Measurements from ENCODE around the gene GABRG3. TPM values are rescaled to one million over a fixed set of nuclear protein-coding genes. Genes with fewer than 3 reads are reported as not detected.

GABRG3 gene
- total and polyA plus RNA-seq, 2 experiments from 2014 or later, result 0.10 to 1.4 TPM

DNA sequence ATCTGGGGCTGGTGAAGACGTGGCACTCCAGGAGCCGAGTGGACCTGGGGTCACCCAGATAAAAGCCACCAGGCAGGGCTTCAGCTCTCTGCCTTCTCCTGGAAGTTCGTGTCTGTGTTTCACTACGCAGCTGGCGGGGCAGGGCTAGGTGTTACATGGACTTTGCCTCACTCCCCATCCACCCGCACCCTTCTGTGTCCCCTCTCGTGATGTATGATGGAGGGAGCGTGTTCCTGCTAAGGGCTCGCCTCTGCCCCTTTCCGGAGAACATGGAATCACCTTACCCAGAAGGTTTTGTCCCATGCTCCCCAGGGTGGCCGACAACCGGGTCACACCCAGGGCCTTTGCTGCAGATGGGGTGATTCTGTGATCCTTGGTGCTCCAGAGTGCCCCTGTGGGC lies 96.2 kb downstream of the GABRG3 start (continued):
- TF ChIP-seq ZNF114 (CRISPR knock-in tag; IDR thresholded peaks at IDR 0.05) (no peak), NANOG (IDR thresholded peaks at IDR 0.05; ENCODE audit: borderline replicate concordance) (no peak)

GRCh38 chr15:27070841-27071240 lies 99.9 kb downstream of the GABRG3 start:
- peak; percentile 87 for TF ChIP-seq ZNF462 (CRISPR knock-in tag; IDR thresholded peaks at IDR 0.05)
- no peak for TF ChIP-seq STAT1 (IDR thresholded peaks at IDR 0.05; ENCODE audit: unreplicated experiment)
- no peak for TF ChIP-seq NANOG (IDR thresholded peaks at IDR 0.05; ENCODE audit: borderline replicate concordance)
- Histone ChIP-seq H3K4me2 (peak overlapping the region; percentile 17; the same call in 1 of the 2 replicates), H2AFZ (no peak overlapping the region), H3K36me3 (ENCODE audit: insufficient read depth) (no peaks in the 10 kb centered on the region; the same call in 1 of the 2 replicates), H3K27me3 (ENCODE audit: insufficient read depth) (no peaks in the 10 kb centered on the region), H3F3A (replicated peaks; ENCODE audit: low read depth) (no peaks in the 10 kb centered on the region), H3K79me2 (replicated peaks; ENCODE audit: insufficient read depth) (no peaks in the 10 kb centered on the region), H3K27ac (ENCODE audit: low read depth) (no peak overlapping the region), H4K20me1 (replicated peaks; ENCODE audit: insufficient read depth) (no peaks in the 10 kb centered on the region), H3K4me3 (no peak overlapping the region), H3K4me1 (ENCODE audit: insufficient read depth) (peaks cover 15% of the 10 kb centered on the region), H3K9me2 (ENCODE audit: insufficient read depth) (peaks cover 5% of the 10 kb centered on the region; the same call in 1 of the 2 replicates)
- peaks cover 25% of the 10 kb centered on the region for H3K4me1 Mint-ChIP-seq
- peaks cover 4% of the 10 kb centered on the region for H3K27me3 Mint-ChIP-seq (ENCODE audit: insufficient read depth, low read depth, poor library complexity)
- ATAC-seq, result peak; percentile 85
- H3K4me3 Mint-ChIP-seq, result peak overlapping the region; percentile 0; the same call in 1 of the 3 replicates
- peaks cover 17% of the 10 kb centered on the region for H3K9me3 Mint-ChIP-seq
- DNase-seq (ENCODE audit: low spot score), result peak; percentile 68
- peaks cover 15% of the 10 kb centered on the region for H3K36me3 Mint-ChIP-seq (ENCODE audit: low read depth)
- H3K27ac Mint-ChIP-seq, result no peak overlapping the region; the same call in 1 of the 2 replicates

GRCh38 chr15:27074179-27074578 lies 103.2 kb downstream of the GABRG3 start:
- Mint-ChIP-seq H3K27ac (no peak overlapping the region), H3K4me3 (no peak overlapping the region), H3K36me3 (ENCODE audit: low read depth) (peaks cover 4% of the 10 kb centered on the region; the same call in 2 of the 3 replicates), H3K4me1 (peaks cover 34% of the 10 kb centered on the region), H3K27me3 (ENCODE audit: insufficient read depth, low read depth, poor library complexity) (peaks cover 4% of the 10 kb centered on the region), H3K9me3 (peaks cover 7% of the 10 kb centered on the region)
- ATAC-seq (no peak), DNase-seq (ENCODE audit: low spot score) (no peak)
- H3K79me2 ChIP-seq (replicated peaks; ENCODE audit: insufficient read depth), result no peaks in the 10 kb centered on the region
- no peaks in the 10 kb centered on the region for H4K20me1 ChIP-seq (replicated peaks; ENCODE audit: insufficient read depth)
- no peak overlapping the region for H3K27ac ChIP-seq (ENCODE audit: low read depth)
- no peaks in the 10 kb centered on the region for H3F3A ChIP-seq (replicated peaks; ENCODE audit: low read depth)
- H2AFZ ChIP-seq, result no peak overlapping the region
- H3K9me2 ChIP-seq (ENCODE audit: insufficient read depth), result peaks cover 5% of the 10 kb centered on the region; the same call in 1 of the 2 replicates
- no peak overlapping the region for H3K4me2 ChIP-seq
- no peaks in the 10 kb centered on the region; the same call in 1 of the 2 replicates for H3K36me3 ChIP-seq (ENCODE audit: insufficient read depth)
- no peak overlapping the region for H3K4me3 ChIP-seq
- no peaks in the 10 kb centered on the region for H3K27me3 ChIP-seq (ENCODE audit: insufficient read depth)
- peaks cover 24% of the 10 kb centered on the region for H3K4me1 ChIP-seq (ENCODE audit: insufficient read depth)
- no peak for TF ChIP-seq ZNF114 (CRISPR knock-in tag; IDR thresholded peaks at IDR 0.05)
- TF ChIP-seq JUNB (IDR thresholded peaks at IDR 0.05; ENCODE audit: unreplicated experiment), result no peak
- no peak for TF ChIP-seq CREB1 (CRISPR knock-in tag; IDR thresholded peaks at IDR 0.05; ENCODE audit: low read depth)
- no peak for TF ChIP-seq EZH2phosphoT487 (IDR thresholded peaks at IDR 0.05; ENCODE audit: unreplicated experiment)
- no peak for TF ChIP-seq REST (IDR thresholded peaks at IDR 0.05; ENCODE audit: unreplicated experiment)
- TF ChIP-seq STAT1 (IDR thresholded peaks at IDR 0.05; ENCODE audit: unreplicated experiment), result no peak

Data from GM23338 (cell line).